H9 (cell line): ENCODE measurements around the gene PKNOX2. TPM values are rescaled to one million over a fixed set of nuclear protein-coding genes. Genes with fewer than 3 reads are reported as not detected.

Experiments
- DNase-seq: peaks from one replicate; pipeline ENCODE4 v3.0.0-alpha.2; 2017
- H2AFZ ChIP-seq: one replicate; pipeline ENCODE4 v1.6.1; 2013; ENCODE audit warnings: mild to moderate bottlenecking, low read length, control low read depth, moderate library complexity
- H2AK5ac ChIP-seq: 2 replicates; pipeline ENCODE4 v1.6.1; 2013; ENCODE audit warnings: low read length, control low read depth, mixed read lengths; ENCODE audit not compliant: insufficient read length
- H2BK120ac ChIP-seq: one replicate; pipeline ENCODE4 v1.6.1; 2013; ENCODE audit warnings: low read depth, mild to moderate bottlenecking, low read length, control low read depth, inconsistent platforms; ENCODE audit not compliant: poor library complexity, severe bottlenecking
- H2BK12ac ChIP-seq: 2 replicates; pipeline ENCODE4 v1.6.1; 2013; ENCODE audit warnings: low read length, control low read depth, mixed read lengths, low read depth; ENCODE audit not compliant: insufficient read length
- H2BK15ac ChIP-seq: 2 replicates; pipeline ENCODE4 v1.6.1; 2013; ENCODE audit warnings: low read depth, low read length, control low read depth
- H2BK20ac ChIP-seq: one replicate; pipeline ENCODE4 v1.6.1; 2013; ENCODE audit warnings: low read depth, mild to moderate bottlenecking, low read length, control low read depth, inconsistent platforms; ENCODE audit not compliant: poor library complexity, severe bottlenecking
- H2BK5ac ChIP-seq: 2 replicates; pipeline ENCODE4 v1.6.1; 2013; ENCODE audit warnings: low read length, control low read depth, mixed read lengths; ENCODE audit not compliant: insufficient read length
- H3K14ac ChIP-seq: 2 replicates; pipeline ENCODE4 v1.6.1; 2013; ENCODE audit warnings: low read length, control low read depth; ENCODE audit not compliant: insufficient read depth
- H3K18ac ChIP-seq: 2 replicates; pipeline ENCODE4 v1.6.1; 2013; ENCODE audit warnings: low read depth, mild to moderate bottlenecking, mixed read lengths, low read length, control low read depth; ENCODE audit not compliant: insufficient read length
- H3K23ac ChIP-seq: 2 replicates; pipeline ENCODE4 v1.6.1; 2013; ENCODE audit warnings: low read length, control low read depth, mixed read lengths, low read depth; ENCODE audit not compliant: insufficient read length
- H3K23me2 ChIP-seq: 2 replicates; pipeline ENCODE4 v1.6.1; 2013; ENCODE audit warnings: low read depth, mild to moderate bottlenecking, mixed read lengths, low read length, control low read depth; ENCODE audit not compliant: insufficient read length, poor library complexity, severe bottlenecking
- H3K27ac ChIP-seq: 2 replicates; pipeline ENCODE4 v1.5.1; 2013; ENCODE audit warnings: low read length, control low read depth, mixed read lengths, low read depth; ENCODE audit not compliant: insufficient read length
- H3K27me3 ChIP-seq: 2 replicates; pipeline ENCODE4 v1.6.1; 2013; ENCODE audit warnings: low read length, control low read depth, inconsistent platforms; ENCODE audit not compliant: insufficient read depth
- H3K4ac ChIP-seq: 2 replicates; pipeline ENCODE4 v1.6.1; 2013; ENCODE audit warnings: low read depth, mild to moderate bottlenecking, control low read depth, inconsistent platforms, low read length, moderate library complexity
- H3K4me1 ChIP-seq: 2 replicates; pipeline ENCODE4 v1.6.1; 2013; ENCODE audit warnings: low read length, control low read depth, inconsistent platforms; ENCODE audit not compliant: insufficient read depth
- H3K4me2 ChIP-seq: 2 replicates; pipeline ENCODE4 v1.6.1; 2013; ENCODE audit warnings: low read length, control low read depth, mixed read lengths; ENCODE audit not compliant: insufficient read length, insufficient read depth
- H3K56ac ChIP-seq: 2 replicates; pipeline ENCODE4 v1.6.1; 2013; ENCODE audit warnings: low read depth, mild to moderate bottlenecking, mixed read lengths, low read length, control low read depth; ENCODE audit not compliant: insufficient read length
- H3K79me1 ChIP-seq: 2 replicates; pipeline ENCODE4 v1.6.1; 2013; ENCODE audit warnings: low read depth, mild to moderate bottlenecking, moderate library complexity, low read length, control low read depth, inconsistent platforms; ENCODE audit not compliant: insufficient read depth, poor library complexity, severe bottlenecking
- H3K79me2 ChIP-seq: 2 replicates; pipeline ENCODE4 v1.6.1; 2013; ENCODE audit warnings: low read length, control low read depth, inconsistent platforms; ENCODE audit not compliant: insufficient read depth
- H3K9ac ChIP-seq: 2 replicates; pipeline ENCODE4 v1.6.1; 2013; ENCODE audit warnings: low read length, control low read depth, mixed read lengths; ENCODE audit not compliant: insufficient read length; ENCODE audit errors: extremely low read depth
- H3K9me3 ChIP-seq: one replicate; pipeline ENCODE4 v1.6.1; 2013; ENCODE audit warnings: low read depth, low read length, inconsistent platforms; ENCODE audit not compliant: control insufficient read depth
- H3T11ph ChIP-seq: one replicate; pipeline ENCODE4 v1.6.1; 2013; ENCODE audit warnings: mild to moderate bottlenecking, low read length, control low read depth, inconsistent platforms
- H4K20me1 ChIP-seq: one replicate; pipeline ENCODE4 v1.6.1; 2013; ENCODE audit not compliant: control insufficient read depth, insufficient read length, insufficient read depth
- H4K5ac ChIP-seq: 2 replicates; pipeline ENCODE4 v1.6.1; 2013; ENCODE audit warnings: low read depth, mild to moderate bottlenecking, mixed read lengths, low read length, control low read depth; ENCODE audit not compliant: insufficient read length
- H4K8ac ChIP-seq: replicated peaks from 2 replicates; pipeline ENCODE4 v1.6.1; 2013; ENCODE audit warnings: low read length, control low read depth, mixed read lengths, low read depth; ENCODE audit not compliant: insufficient read length
- H4K91ac ChIP-seq: 2 replicates; pipeline ENCODE4 v1.6.1; 2013; ENCODE audit warnings: low read depth, mild to moderate bottlenecking, moderate library complexity, mixed read lengths, low read length, control low read depth; ENCODE audit not compliant: insufficient read length
- H3K27ac Mint-ChIP-seq, 3 experiments: 2 replicates in 2 of 3; 3 replicates in 1 of 3; pipeline ENCODE4 v1.8.0; 2020 to 2021; ENCODE audit warnings: mixed read lengths in 3 of 3, mild to moderate bottlenecking in 1 of 3, moderate library complexity in 1 of 3
- H3K27me3 Mint-ChIP-seq: 2 replicates; pipeline ENCODE4 v1.8.0; 2021; ENCODE audit warnings: low read depth, mild to moderate bottlenecking, moderate library complexity, mixed read lengths
- H3K36me3 Mint-ChIP-seq, 3 experiments: 2 replicates in 2 of 3; 3 replicates in 1 of 3; pipeline ENCODE4 v1.8.0; 2020 to 2021; ENCODE audit warnings: low read depth in 3 of 3, mixed read lengths in 3 of 3; ENCODE audit not compliant: insufficient read depth in 1 of 3
- H3K4me1 Mint-ChIP-seq, 2 experiments: 2 replicates each; pipeline ENCODE4 v1.8.0; 2020; ENCODE audit warnings: mixed read lengths in 2 of 2
- H3K4me3 Mint-ChIP-seq, 2 experiments: 2 replicates in 1 of 2; 3 replicates in 1 of 2; pipeline ENCODE4 v1.8.0; 2020 to 2021; ENCODE audit warnings: mild to moderate bottlenecking in 2 of 2, mixed read lengths in 2 of 2, moderate library complexity in 1 of 2
- H3K9me3 Mint-ChIP-seq, 2 experiments: 2 replicates in 1 of 2; 3 replicates in 1 of 2; pipeline ENCODE4 v1.8.0; 2020; ENCODE audit warnings: mild to moderate bottlenecking in 2 of 2, mixed read lengths in 2 of 2, moderate library complexity in 1 of 2
- CTCF ChIP-seq: fragments of 200-600 bp; sonication (generic); conservative IDR thresholded peaks from 3 replicates; pipeline ENCODE4 v1.8.0; 2021; ENCODE audit warnings: antibody characterized with exemption, mild to moderate bottlenecking
- WGBS: extraction: QIAGEN DNeasy Blood & Tissue Kit; methylation state at CpG from one replicate; pipeline ENCODE4 v1.1.7; 2013; ENCODE audit warnings: missing lambda C conversion rate, low lambda C conversion rate, mixed read lengths; ENCODE audit not compliant: insufficient read length; ENCODE audit errors: extremely low coverage; 5-methylcytosine and 5-hydroxymethylcytosine counted together
- total RNA-seq: library from RNA; stranded (reverse); gene quantifications from 2 replicates; pipeline ENCODE4 v1.2.1, GENCODE V29; 2021

Gene PKNOX2
- total RNA-seq, 1 experiment from 2014 or later = 1.3 TPM

GRCh38 chr11:125256541-125257189, 92.1 kb downstream of the PKNOX2 start:
- Mint-ChIP-seq H3K36me3 (no peaks in the 10 kb centered on the region), H3K4me3 (no peak overlapping the region), H3K9me3 (no peaks in the 10 kb centered on the region), H3K4me1 (peaks cover 31 to 39% of the 10 kb centered on the region in 2 experiments), H3K27ac (no peak overlapping the region; a peak in 1 of 7 replicates), H3K27me3 (peaks cover 17% of the 10 kb centered on the region)
- Histone ChIP-seq H3K79me2 (no peaks in the 10 kb centered on the region), H3K4ac (no peak overlapping the region), H3K27me3 (no peaks in the 10 kb centered on the region; the same call in 1 of the 2 replicates), H3K79me1 (no peaks in the 10 kb centered on the region), H3K4me1 (peaks cover 6% of the 10 kb centered on the region), H2BK12ac (no peak overlapping the region), H2AK5ac (no peak overlapping the region), H3K56ac (no peak overlapping the region), H2BK5ac (no peak overlapping the region), H4K91ac (no peak overlapping the region), H3K23me2 (peaks cover 3% of the 10 kb centered on the region), H2AFZ (no peak overlapping the region), H2BK15ac (no peak overlapping the region), H3K14ac (no peak overlapping the region), H3K9me3 (no peaks in the 10 kb centered on the region), H3K27ac (no peak overlapping the region), H3K23ac (no peak overlapping the region), H3T11ph (no peak overlapping the region), H4K20me1 (no peaks in the 10 kb centered on the region), H4K5ac (no peak overlapping the region), H3K18ac (no peak overlapping the region), H3K4me2 (no peak overlapping the region), H3K9ac (no peak overlapping the region), H2BK20ac (no peak overlapping the region), H2BK120ac (no peak overlapping the region), H4K8ac (no peak overlapping the region)
- no peak for TF ChIP-seq CTCF
- no peak for DNase-seq
- no CpG with 5 or more reads among the region's 6 CpGs for WGBS
